A204.1 (cell line): Measurements from ENCODE around the gene SH3RF1.

ENCODE experiments used
- FAIRE-seq: peaks from 2 replicates; lab custom pipeline; 2012; peaks lifted over from hg19 to GRCh38; lab: Jason Lieb, UNC

The SH3RF1 gene

DNA sequence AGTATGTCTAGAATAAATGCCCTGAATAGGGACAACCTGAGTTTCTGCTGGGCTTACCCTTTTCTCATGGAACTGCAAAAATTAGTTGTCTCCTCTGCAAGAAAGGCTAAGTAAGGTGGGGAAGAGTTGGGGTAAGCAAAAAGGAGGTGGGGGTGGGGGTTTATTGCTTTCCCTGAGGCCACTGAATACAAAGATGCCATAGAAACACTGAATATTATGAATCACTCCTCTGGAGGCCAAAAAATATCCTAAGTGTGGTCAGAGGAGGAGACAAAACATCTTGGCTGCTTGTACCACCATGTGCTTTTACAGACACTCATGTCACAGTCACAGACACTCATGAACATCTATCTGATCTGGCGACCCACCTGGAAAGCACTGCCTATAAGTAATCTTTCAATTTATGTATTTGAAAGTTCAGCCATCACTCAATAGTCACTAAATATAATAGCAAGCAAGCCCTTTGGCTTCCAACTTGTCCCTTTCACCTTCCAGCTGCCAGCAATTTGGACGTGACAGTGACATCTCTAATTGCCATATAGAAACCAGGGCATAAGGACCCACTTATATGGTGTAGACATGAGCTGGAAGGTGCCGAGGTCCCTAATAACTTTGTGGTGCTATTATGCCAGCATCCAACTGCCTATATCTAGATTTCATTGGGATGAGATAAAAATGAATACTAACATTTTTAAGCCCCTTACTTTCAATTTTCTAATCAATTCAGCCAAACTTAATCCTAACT is 138.0 kb downstream of the SH3RF1 start:
- FAIRE-seq: no peak

GRCh38 chr4:169131556-169132208 is 139.1 kb downstream of the SH3RF1 start:
- FAIRE-seq: no peak

- FAIRE-seq: no peak
These were observed 141.9 kb downstream of the SH3RF1 start for GRCh38 chr4:169128902-169129301.

DNA sequence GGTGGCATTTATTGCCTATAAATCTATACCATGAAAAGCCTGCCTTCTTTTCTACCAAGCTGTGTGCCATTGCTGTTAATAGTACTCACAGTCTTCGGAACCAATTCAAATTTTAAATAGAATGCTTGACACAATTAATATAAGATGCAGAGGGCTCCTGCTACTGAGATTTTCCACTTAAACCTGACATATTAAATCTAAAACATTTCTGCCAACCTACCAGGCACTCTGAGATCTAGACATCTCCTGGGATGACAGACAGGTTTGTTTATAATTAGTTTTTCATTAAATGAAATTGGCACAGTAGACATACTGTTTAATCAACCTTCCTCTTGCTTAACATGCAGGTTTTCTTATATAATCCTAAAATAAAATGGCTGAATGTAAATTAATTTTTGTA is 143.4 kb downstream of the SH3RF1 start:
- FAIRE-seq: no peak

DNA sequence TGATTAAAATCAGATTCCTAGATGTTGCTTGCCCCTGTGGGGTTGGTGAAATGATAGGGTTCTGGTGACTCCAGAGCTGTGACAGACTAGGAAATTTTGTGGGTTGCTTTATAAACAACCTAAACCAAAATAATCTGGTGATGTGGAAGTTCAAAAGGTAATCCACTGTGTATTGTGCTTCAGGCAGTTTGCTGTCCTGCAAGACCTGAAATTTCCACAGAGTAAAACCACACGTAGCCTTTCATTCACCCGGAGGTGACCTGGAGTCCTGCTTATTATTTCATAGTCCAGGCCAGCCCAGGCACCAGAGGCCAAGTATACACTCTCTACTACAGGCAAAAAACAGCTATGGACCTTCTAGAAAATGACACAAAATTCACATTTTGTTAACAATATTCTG is 146.1 kb downstream of the SH3RF1 start:
- FAIRE-seq: no peak

DNA sequence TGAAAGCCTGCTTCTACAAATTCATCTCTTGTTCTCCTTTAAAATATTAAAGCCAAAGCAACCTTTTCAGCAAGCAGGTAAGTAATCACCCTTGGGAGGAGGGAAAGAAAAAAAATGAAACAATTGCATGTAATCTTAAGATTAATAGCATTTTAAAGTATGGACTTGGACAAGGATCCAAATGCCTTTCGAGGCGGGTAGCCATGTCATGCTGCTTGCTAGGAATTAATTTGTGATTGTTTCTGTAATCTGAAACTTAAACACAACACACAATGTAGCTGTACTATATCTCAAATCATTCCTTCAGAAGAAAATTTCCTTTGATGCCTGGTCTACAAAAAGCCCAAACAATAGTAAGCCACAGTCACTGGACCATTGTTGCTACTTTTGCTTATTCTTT is 148.3 kb downstream of the SH3RF1 start:
- FAIRE-seq: no peak

DNA sequence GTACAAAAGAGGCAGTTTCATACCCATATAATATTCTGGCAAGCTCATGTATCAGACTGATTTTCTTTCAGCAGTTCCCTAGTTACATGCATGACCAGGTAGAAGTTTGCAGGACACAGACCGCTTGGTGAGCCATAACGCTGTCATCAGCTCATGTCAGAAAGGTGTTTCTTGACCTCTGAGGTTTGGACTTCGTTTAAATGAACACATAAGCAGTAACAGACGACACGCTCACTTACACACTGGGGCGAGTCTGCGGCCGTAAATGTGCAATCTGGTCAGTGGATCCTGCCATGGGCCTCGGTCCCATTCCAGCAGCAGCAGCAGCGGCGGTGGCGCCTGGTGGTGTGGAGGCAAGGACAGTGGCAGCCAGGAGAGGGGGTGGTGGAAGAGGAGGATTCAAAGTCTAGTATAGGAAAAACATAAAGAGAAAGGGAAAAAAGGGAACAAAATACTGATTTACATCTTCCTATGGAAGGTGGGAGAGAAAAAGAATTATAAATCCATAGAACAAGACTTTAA is 148.8 kb downstream of the SH3RF1 start:
- no peak for FAIRE-seq

DNA sequence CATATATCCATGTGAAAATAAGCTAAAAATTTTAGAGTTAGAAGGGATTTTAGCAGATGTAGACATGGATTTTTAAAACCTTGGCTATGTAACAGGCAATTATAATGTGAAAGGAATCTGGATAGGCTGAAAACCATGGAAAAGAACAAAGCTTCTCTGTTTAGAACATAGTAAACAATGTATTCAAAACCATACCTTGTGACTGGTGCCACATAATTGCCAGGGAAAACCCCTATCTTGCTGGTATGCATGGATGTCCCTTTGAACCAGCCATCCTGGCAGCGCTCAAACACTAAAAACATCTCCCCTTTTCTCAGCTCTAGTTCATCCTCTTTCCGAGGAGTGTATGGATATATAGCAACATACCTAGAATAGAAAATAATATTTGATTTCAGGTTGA is 150.1 kb downstream of the SH3RF1 start:
- FAIRE-seq: no peak

DNA sequence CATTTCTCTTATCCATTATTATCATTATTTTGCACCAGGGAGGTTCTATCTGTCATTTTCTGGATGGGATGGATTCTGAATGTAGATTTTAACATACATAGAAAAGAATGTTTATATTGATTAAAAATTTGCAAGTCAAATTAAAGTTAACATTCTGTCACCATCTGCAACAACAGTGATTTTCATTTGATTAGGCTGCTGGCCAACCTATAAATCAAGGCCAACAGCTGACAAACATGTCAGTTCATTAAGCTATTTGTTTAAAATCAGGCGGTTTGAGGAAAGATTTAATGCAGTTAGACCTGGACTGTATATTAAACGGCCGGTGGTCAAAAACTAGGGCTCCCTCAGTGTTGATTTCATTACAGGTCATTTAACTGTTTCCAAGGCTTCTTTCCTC is 151.2 kb downstream of the SH3RF1 start:
- no peak for FAIRE-seq

DNA sequence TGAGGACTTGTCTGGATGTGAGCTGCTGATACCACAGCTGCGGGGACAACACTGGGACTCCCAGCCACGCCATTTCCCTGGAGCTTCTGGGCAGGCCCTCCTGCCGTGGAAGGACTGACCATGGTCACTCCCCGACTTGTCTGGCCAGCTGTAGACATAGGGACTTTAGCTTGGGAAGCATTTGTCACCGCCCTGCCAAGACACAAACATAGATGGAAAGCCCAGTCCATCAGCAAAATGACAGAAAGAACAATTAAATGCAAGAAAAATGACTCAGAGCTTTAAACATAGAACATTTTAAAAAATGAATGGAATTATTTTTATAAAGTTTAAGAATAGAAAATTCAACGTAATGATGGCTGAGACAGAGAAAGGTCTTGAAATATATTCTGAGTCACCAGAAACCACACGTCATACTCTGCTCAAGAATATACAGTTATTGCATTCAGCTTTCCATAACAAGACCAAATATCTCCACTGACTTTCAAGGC is 153.1 kb downstream of the SH3RF1 start:
- no peak for FAIRE-seq

- FAIRE-seq: no peak
These were observed 154.4 kb downstream of the SH3RF1 start for GRCh38 chr4:169116270-169116901.

DNA sequence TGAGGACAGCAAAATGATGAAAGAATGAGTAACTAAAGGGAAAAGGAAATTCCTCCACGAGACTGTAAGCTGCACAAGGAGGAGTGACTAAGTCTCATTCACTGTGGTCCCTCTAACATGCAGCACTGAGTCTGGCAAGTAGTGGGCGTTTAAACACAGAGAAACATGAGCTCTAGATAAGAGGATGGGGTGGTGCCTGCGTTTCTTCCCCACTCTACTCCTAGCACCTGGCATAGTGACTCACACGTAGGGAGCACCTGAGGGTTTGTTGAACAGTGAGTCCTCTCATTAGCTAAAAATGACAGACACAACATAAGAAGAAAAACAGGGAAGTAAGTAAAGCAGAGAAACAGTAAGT is 154.9 kb downstream of the SH3RF1 start:
- no peak for FAIRE-seq

DNA sequence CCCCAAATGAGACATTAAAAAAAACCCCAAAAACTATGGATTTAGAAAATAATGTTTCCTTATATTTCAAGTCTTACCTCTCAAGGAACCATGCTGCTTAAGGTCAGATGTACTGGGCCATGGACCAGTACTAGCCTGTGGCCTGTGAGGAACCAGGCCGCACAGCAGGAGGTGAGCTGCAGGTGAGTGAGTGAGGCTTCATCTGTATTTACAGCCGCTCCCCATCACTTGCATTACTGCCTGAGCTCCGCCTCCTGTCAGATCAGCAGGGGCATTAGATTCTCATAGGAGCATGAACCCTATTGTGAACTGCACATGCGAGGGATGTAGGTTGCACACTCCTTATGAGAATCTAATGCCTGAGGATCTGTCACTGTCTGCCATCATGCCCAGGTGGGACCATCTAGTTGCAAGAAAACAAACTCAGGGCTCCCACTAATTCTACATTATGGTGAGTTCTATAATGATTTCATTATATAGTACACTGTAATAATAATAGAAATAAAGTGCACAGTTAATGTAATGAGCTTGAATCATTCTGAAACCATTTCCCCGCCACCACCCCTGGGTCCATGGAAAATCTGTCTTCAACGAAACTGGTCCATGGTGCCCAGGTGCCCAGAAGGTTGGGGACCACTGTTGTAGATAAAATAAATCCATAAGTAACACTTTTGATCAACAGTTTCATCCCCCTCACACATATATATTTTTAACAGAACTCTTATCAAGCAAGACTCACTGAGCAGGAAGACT is 155.4 kb downstream of the SH3RF1 start:
- no peak for FAIRE-seq

- no peak for FAIRE-seq
These were observed 156.3 kb downstream of the SH3RF1 start for GRCh38 chr4:169114341-169114974.

GRCh38 chr4:169110633-169111032 is 160.1 kb downstream of the SH3RF1 start:
- FAIRE-seq: no peak

DNA sequence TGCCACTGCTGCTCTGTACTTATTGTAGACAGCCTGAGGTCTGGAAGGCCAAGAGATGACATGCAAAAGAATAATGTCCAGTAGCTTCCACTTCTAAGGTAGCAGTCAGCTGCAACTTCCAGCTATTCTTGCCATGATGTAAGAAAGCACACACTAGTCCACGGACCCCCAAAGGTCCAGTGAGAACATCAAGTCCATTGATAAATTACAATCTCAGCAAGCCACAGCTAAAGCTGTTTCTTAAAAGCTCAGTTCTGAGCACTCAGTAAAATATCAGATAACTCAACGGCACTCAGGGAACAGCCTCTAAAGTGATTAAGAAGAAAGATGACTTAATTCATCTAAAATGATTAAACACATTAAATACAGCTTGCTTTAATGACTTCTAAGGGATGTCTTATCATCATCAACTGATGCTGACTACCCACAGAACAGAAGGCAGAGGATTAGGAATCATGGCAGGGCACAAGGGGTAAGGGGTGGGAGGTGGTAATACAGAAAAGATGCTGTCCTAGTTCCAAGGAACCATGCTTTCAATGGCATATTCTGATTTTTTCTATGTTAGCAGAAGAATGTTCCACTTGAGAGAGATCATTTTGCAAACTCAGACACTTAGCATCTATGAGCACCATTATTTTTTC is 161.6 kb downstream of the SH3RF1 start:
- FAIRE-seq: no peak

DNA sequence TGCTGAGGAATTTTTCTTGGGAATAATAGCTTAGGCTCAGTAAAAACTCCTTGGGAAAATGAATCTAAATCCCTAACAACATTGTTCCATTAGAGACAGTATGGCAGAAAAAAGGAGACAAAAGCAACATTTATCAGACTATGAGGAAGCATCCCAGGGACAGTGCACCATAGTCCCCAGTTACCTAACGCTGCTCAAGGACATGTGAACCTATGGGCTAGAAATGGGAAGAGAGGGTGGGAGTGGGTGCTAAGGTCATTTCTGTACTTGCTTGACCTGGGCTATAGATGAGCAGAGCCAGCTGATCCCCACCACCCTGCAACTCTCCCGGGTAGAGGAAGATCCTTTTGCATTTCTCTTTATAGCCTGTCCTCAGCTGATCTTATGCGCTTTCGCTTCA is 162.5 kb downstream of the SH3RF1 start:
- FAIRE-seq: no peak

GRCh38 chr4:169107528-169107927 is 163.2 kb downstream of the SH3RF1 start:
- no peak for FAIRE-seq

DNA sequence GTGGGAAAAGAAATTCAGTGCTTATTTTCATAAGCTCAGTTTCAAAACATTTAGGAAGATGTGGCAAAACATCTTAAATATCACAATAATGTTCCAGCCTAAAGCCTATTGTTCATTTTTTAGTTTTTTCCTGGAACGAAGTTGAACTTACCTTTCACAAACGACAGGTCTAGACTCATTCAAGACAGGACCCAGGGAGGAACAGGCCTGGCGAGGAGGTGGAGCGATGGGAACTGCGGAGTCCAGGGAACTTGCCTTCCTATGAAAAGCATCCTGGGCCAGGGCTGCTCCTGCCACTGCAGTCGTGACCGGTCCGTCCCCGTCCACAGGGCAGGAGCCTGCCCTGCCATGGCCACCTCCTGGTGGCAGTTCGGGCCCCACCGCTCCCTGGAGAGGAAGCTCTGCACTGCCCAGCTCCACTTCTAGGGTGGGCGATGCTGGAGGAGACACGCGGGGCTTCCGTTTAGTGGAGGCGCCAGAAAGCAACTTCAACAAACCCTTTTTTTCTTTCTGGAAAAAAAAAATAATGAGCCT is 164.0 kb downstream of the SH3RF1 start:
- no peak for FAIRE-seq

GRCh38 chr4:169105620-169106019 is 165.1 kb downstream of the SH3RF1 start:
- FAIRE-seq: no peak

GRCh38 chr4:169103966-169104412 is 166.8 kb downstream of the SH3RF1 start:
- FAIRE-seq: no peak
